Sciatic nerve (tissue), 2 donors: ENCODE measurements around the gene ALG12. TPM values are rescaled to one million over a fixed set of nuclear protein-coding genes. Genes with fewer than 3 reads are reported as not detected.
A peak's percentile ranks its signal among the peaks of the same experiment; 100 is the strongest.

Experiments
- ATAC-seq: fragments of 200-7000 bp; cut with Tn5 transposase; one replicate; pipeline ENCODE4 v1.9.1; 2020; ENCODE audit warnings: mild to moderate bottlenecking, moderate library complexity
- DNase-seq: peaks from one replicate; pipeline ENCODE4 v3.0.0-alpha.2; 2020; ENCODE audit warnings: low spot score
- intact Hi-C: fragments of 100-400 bp; cut with DNase I; formaldehyde crosslinking; loops from one replicate; pipeline ENCODE4 v1.14.2; 2022
- total RNA-seq: library from RNA; stranded (reverse); fragmentation: NEBNext Ultra II Directional; extraction: Animal tissue kit (Norgen Biotek cat#: 25700); gene quantifications from one replicate; pipeline ENCODE4 v1.2.1, GENCODE V29; 2021
- donor health status: DM: no; HTN: no; CAD: no.
- donor health status: DM: no; HTN: no; CAD: no.

Gene ALG12
- total RNA-seq, 1 donor from 2014 or later, result 13.6 TPM

- no peak for ATAC-seq
- no peak for DNase-seq
- intact Hi-C loops, result no loop called here
These were observed 17.3 kb upstream of the ALG12 start for GRCh38 chr22:49935561-49935960.

DNA sequence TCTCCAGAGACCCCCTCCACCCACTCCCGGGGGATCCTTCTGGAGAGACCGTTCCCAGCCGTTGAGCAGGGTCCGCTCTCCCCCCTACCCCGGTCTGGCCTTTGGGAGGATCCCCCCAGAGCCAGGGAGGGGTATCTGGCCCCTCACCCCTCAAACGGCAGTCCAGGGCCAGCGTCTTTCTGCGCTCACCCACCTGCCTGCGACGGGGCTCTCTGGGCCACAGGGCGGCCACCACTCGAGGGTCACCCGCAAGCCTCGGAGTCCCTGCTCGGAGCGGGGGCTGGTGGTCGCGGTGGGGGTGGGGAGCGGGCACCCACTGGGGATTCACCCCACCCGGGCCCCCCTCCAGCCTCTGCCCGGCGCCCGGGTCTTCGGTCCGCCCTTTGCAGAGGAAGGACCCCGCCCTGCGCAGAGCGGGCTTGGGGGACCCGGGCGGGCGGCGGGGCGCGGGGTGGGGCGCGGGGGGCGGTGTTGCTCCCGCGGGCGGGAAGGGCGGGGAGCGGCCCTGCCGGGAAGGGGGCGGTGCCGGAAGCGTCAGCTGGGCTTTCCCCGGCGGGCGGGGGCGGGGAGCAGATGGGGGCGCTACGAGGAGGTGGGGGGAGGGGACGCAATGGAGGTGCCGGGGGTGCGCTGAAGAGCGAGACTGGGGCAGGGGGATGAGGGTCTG lies 16.8 kb upstream of the ALG12 start:
- peak; percentile 23 for ATAC-seq
- DNase-seq, result peak; percentile 94
- intact Hi-C loops, result no loop called here

- ATAC-seq (peak; percentile 9), DNase-seq (no peak)
- intact Hi-C loops, result no loop called here
These were observed 16.1 kb upstream of the ALG12 start for GRCh38 chr22:49934160-49934890.

DNA sequence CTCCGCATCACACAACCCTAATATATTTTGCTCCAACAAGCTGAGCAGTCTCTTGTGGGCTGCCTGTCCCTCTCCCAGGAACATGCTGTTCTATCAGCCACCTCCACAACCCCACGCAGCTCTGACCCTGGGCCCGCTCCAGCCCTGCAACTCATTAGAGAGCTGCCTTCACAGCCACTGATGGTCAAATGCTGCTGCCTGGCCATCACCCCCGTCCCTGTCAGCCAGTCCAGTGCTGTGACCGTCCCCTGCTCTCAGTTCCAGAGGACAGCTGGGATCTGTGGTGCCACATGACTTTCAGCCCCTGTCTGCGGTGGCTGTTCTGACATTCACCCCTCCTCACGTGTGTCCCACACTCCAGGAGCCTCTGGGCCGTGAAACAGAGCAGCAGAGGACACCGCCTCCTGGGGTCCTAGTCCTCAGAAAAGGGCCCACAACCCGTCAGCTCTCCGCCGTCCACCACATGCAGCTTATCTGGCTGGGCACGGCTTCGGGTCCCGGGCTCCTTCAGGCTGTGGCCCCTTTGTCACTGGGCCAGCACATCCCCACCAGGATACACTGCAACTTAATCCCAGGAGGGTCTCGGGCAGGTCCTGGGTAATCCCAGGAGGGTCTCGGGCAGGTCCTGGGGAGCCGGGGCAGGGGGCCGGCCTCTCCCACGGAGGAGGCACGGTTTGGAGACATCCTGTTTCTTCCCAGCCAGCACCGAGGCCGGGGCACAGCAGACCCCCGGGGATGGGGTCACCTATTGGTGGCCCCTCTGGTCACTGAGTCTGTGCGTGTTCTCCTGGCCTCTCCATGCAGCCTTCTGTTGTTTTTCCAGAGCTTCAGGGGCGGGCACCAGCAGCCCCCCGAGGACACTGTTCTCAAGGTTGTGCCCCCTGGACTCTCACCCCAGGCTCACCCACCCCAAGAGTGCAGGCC lies 15.3 kb upstream of the ALG12 start:
- intact Hi-C loops, result no loop called here
- DNase-seq, result no peak
- peak; percentile 36 for ATAC-seq

DNA sequence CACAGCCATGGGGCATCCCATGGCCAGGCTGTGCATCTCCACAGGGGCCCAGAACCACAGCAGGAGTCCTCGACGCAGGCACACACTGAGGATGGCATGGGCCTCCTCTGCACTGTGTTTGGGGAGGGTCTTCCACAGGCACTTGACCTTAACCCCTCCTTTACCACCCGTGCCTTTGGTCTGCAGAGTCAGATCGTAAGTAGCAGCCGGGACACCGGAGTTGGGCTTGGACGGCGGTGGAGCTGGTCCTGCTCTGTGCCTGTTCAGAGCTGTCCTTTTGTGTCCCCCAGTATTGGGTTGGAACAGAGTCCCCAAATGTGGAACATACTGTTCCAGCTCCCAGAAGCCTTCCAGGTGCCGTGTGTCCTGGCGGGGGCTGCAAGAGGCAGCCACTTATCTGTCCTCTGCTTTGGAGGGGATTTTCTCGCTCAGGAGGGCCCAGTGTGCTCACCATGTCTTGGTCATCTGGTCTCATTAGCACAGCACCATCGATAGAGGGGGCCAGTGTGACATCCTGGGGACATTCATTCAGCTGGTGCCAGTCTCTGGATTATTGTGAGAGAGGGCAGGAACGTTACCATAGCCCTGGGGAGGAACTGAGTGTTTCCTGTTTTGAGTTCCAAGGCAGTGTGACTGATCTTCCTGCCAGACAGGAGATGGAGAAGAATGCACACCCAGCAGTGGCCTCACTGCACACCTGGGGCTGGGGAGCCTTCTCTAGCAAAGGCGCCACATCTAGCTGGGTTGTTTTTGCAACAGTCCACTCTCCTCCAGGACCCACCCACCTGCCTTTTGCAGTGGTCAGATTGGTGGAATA lies 12.6 kb upstream of the ALG12 start:
- ATAC-seq (peak; percentile 39), DNase-seq (no peak)
- intact Hi-C loops, result no loop called here

DNA sequence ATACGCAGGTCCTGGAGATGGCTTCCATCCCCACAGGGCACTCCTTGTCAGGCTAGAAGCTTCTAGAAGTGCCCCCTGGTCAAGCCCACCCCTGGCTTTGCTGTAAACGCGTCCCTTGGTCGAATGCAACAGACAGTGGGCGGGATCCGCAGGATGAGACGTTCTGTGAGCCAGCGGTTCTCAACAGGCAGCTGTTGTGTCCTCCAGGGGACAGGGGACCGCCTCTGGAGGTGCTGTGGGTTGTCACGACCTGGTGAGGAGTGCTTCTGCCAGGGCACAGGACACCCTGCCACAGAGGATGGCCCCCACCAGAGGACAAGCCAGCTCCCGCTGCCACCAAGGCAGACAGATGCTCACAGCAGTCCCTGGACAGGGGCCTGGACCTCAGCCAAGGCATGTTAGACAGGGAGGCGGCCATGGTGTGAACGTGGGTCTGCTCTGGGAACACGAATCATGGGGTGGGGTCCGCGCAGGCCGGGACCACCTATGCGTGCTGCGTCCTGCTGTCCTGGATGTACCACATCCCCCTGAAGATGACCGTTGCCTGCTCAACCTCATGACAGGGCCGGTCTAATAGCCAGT lies 11.8 kb upstream of the ALG12 start:
- DNase-seq (no peak), ATAC-seq (no peak)
- intact Hi-C loops, result loop anchor here (2.0 to 10.0 kb wide), 2 partner anchors 45 to 101 kb away; no protein-coding TSS in a partner anchor

DNA sequence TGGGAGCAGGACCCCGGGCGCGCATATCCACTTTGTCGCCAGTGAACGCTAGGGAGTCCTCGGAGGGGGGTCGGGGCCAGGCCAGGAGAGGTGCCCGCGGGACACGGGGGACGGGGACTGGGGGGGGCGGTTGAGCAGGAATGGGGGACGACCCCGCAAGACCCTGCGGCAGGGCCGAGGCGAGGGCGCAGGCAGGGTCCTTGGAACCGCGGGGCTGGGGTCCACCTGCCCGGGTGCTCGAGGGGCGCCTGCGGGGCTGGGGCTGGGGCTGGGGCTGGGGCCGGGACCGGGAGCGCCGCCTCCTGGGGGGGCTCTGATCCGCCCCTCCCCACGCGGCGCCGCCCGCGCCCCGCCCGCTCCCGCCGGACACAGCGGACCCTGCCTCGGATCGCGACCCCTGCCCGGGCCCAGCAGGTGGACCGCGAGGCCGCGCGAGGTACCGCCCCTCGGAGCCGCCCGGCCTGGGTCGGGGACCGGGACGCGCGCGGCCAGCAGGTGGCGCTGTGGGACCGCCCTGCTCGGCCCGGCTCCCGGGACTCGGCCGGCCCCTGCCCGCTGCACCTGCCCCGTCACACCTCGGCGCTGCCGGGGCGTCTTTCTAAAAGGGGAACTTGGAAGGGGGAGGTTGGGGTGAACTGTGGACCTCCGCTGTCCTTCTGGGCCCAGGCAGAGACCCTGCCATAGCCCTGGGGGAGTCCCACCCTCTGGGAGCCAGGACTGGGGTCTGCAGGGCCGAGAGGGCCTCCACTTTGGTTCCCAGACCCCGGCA lies 11.2 kb upstream of the ALG12 start:
- ATAC-seq (peak; percentile 40), DNase-seq (no peak)
- intact Hi-C loops, result loop anchor here (2.0 to 10.0 kb wide), 2 partner anchors 45 to 101 kb away; no protein-coding TSS in a partner anchor

- intact Hi-C loops, result loop anchor here (2.0 to 10.0 kb wide), 2 partner anchors 46 to 102 kb away; no protein-coding TSS in a partner anchor
- no peak for DNase-seq
- ATAC-seq, result no peak
These were observed 10.4 kb upstream of the ALG12 start for GRCh38 chr22:49928555-49929210.

DNA sequence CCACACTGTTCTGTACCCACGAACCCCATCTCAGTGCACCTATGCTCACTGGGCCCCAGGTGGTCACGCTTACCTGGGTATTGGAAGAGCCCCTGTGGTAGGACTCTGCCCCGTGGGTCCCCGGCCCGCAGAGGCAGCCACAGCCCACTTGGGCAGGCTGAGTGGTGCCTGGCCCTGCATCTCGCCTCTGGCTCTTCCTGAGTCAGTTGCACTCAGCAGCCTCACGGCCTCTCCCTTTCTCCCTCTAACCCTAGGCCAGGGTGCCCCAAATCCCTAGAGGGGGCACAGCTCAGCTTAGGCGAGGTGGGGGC lies 9.9 kb upstream of the ALG12 start:
- intact Hi-C loops, result loop anchor here (2.0 to 10.0 kb wide), 2 partner anchors 47 to 103 kb away; no protein-coding TSS in a partner anchor
- no peak for ATAC-seq

DNA sequence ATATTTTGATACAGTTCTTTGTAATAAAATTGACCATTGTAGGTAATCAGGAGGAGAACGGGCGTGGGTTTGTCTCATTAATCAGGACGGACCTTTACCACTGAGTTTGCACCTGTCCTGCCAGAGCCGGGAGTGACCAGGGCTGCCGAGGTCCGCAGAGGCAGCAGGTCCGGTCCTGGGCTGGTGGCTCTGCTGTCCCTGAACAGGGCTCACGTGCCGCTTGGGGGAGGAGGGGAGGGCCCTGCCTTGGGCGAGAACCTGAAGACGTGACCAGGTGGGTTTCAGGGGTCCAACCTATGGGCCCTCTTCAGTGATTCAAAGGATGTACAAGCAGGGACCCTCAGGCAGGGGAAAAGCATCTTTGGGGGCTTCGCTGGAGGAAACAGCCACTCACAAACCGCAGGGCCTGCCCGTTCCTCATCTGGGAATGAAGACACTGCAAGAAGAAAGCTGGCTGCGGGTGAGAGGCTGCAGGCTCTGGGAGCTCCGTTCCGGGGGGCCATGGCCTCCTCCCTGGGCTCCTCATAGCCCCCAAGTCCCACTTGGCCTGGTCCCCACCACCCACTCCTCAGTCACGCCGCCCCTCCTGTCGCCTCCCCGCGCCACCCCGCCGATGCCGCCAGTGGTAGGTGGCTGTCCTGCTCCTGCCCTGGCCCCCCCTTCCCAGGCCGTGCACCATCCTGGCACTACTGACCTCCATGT lies 9.4 kb upstream of the ALG12 start:
- intact Hi-C loops, result loop anchor here (2.0 to 10.0 kb wide), 2 partner anchors 47 to 103 kb away; no protein-coding TSS in a partner anchor
- DNase-seq (no peak), ATAC-seq (no peak)

More for the DNA sequence above, 9.9 kb upstream of the ALG12 start:
- DNase-seq, result no peak

DNA sequence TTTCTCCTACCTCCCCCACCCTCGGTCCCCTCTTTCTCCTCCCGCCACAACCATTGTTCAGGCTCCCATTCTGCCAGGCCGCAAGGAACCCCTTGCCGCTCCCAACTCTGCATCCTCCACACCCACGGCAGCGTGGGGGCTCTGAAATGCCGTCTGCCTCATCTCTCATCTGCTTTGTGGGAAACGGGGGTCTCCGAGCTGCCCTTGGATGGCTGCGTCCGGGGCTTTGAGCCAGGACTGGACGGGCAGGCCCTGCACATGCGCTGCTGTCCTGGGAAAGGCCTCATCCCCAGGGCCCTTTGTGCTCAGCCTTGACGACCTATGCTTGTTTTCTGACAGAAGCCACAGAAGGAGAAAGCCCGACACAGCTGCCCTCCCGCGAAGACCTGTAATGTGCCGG lies 8.7 kb upstream of the ALG12 start:
- intact Hi-C loops, result loop anchor here (10.0 kb wide), 1 partner anchor 48 kb away; no protein-coding TSS in a partner anchor
- ATAC-seq (no peak), DNase-seq (no peak)

GRCh38 chr22:49925525-49926128 lies 7.4 kb upstream of the ALG12 start:
- intact Hi-C loops, result loop anchor here (10.0 kb wide), 1 partner anchor 49 kb away; no protein-coding TSS in a partner anchor
- no peak for DNase-seq

DNA sequence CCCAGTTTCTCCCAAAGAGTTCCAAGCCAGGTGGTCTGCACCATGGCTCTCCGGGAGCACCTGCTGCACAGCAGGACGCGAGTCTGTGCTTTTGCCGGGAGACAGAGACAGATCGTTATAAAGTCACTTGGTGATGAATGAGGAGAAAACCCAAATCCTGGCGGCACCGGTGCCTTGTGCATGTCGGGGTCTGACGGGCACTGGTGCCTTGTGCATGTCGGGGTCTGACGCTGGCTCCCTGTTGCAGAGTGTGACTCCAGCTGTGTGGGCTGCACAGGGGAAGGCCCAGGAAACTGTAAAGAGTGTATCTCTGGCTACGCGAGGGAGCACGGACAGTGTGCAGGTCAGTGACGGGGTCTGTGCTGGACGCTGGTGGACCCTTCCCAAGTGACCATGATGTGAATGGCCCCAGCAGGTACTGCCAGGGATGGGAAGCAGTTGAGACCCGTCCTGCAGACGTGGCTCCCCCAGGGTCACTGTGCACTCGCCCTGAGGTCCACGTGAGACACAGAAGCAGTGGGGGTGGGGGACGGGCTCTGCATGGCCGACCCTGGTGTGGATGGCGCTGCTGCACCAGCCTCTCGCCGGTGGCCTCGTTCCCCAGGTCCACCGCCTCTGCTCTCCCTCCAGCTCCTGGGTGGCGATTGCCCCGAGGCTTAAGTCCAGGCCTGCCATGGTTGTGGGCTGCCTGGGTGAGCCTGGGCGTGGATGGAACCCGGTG lies 6.0 kb upstream of the ALG12 start:
- ATAC-seq, result no peak
- no peak for DNase-seq
- intact Hi-C loops, result loop anchor here (10.0 kb wide), 1 partner anchor 51 kb away; no protein-coding TSS in a partner anchor

More at GRCh38 chr22:49925525-49926128, 7.4 kb upstream of the ALG12 start:
- ATAC-seq, result no peak

- no peak for DNase-seq
- no peak for ATAC-seq
- intact Hi-C loops, result loop anchor here (10.0 kb wide), 1 partner anchor 51 kb away; no protein-coding TSS in a partner anchor
These were observed 5.2 kb upstream of the ALG12 start for GRCh38 chr22:49923445-49923844.

GRCh38 chr22:49922926-49923325 lies 4.7 kb upstream of the ALG12 start:
- DNase-seq, result no peak
- ATAC-seq, result no peak
- intact Hi-C loops, result loop anchor here (10.0 kb wide), 1 partner anchor 52 kb away; no protein-coding TSS in a partner anchor
